ENCODE data around the gene PLEK.
A peak's percentile ranks its signal among the peaks of the same experiment; 100 is the strongest.

DNA sequence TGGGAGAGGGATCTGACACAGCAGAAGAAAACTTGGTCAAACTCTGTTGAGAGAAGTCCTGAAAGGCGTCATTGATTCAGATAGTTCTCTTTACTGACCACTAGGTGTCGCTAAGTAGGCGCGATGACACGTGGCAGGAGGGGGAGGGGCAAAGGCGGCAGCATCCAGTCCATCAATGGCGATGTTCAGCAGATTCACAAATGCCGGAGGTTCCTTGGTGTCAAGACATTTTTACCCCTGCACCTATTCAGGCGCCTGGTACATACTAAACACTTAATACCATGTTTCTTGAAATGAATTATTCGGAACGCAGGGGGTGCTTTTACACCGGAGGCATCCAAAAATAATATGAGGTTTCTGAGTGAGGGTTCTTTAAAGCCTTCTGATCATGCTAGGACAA, 3.0 kb upstream of the PLEK start:
- TF ChIP-seq, protein P1, sequence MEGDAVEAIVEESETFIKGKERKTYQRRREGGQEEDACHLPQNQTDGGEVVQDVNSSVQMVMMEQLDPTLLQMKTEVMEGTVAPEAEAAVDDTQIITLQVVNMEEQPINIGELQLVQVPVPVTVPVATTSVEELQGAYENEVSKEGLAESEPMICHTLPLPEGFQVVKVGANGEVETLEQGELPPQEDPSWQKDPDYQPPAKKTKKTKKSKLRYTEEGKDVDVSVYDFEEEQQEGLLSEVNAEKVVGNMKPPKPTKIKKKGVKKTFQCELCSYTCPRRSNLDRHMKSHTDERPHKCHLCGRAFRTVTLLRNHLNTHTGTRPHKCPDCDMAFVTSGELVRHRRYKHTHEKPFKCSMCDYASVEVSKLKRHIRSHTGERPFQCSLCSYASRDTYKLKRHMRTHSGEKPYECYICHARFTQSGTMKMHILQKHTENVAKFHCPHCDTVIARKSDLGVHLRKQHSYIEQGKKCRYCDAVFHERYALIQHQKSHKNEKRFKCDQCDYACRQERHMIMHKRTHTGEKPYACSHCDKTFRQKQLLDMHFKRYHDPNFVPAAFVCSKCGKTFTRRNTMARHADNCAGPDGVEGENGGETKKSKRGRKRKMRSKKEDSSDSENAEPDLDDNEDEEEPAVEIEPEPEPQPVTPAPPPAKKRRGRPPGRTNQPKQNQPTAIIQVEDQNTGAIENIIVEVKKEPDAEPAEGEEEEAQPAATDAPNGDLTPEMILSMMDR (IDR thresholded peaks at IDR 0.05): peak; percentile 77 to 83 (median 79)
- TF ChIP-seq POLR2A (IDR thresholded peaks at IDR 0.05): no peak
